HEK293T (cell line): ENCODE results near the gene PELI2.

Experiments used
- BHLHE40 ChIP-seq: fragments of 450-650 bp; IDR thresholded peaks from 2 replicates; pipeline ENCODE4 v1.6.1; 2016; ENCODE audit warnings: mild to moderate bottlenecking, moderate library complexity, borderline replicate concordance
- CTBP1 ChIP-seq: fragments of 450-650 bp; IDR thresholded peaks from 2 replicates; pipeline ENCODE4 v1.6.1; 2016; ENCODE audit warnings: borderline replicate concordance
- ELF4 ChIP-seq: fragments of 450-650 bp; IDR thresholded peaks from 2 replicates; pipeline ENCODE4 v1.6.1; 2017; ENCODE audit warnings: antibody characterized with exemption
- FOXK2 ChIP-seq: fragments of 450-650 bp; IDR thresholded peaks from 2 replicates; pipeline ENCODE4 v1.6.1; 2016; ENCODE audit warnings: mild to moderate bottlenecking
- HDGF ChIP-seq: fragments of 450-650 bp; IDR thresholded peaks from 2 replicates; pipeline ENCODE4 v1.6.1; 2017; ENCODE audit warnings: antibody characterized with exemption, borderline replicate concordance
- L3MBTL2 ChIP-seq: fragments of 450-650 bp; conservative IDR thresholded peaks from 2 replicates; pipeline ENCODE4 v1.6.1; 2016; ENCODE audit warnings: mild to moderate bottlenecking
- SUZ12 ChIP-seq: fragments of 450-650 bp; IDR thresholded peaks from 2 replicates; pipeline ENCODE4 v1.6.1; 2016; ENCODE audit warnings: mild to moderate bottlenecking
- TARDBP ChIP-seq: fragments of 450-650 bp; IDR thresholded peaks from 2 replicates; pipeline ENCODE4 v1.6.1; 2016

DNA sequence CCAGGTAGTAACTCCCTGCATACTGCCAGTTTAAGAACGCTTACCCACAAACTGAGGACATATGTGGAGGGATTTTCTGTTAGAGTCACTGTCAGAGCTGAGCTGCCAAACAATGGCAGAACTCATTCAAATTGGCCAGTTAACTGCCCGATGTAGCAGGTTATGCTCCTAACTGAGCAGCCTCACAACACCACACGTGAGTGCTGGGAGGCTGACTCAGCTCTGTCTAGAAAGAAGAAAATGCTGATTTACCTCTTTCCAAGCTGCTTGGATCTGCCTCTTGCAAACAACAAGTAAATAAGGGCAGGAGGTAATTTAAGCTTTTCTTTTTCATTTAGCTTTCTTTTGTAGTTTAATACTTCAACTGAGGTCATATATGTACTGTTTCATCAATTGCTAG is 195.6 kb downstream of the PELI2 start:
- TF ChIP-seq SUZ12 (no peak), CTBP1 (no peak), L3MBTL2 (no peak), BHLHE40 (no peak), ELF4 (no peak), TARDBP (no peak), HDGF (no peak), FOXK2 (no peak)
